HEK293 (cell line): ENCODE results near the gene EXOC1.

Experiments
- FEZF1 ChIP-seq: fragments of 450-650 bp; formaldehyde crosslinking; IDR thresholded peaks from 2 replicates; pipeline ENCODE4 v1.5.1; 2016; ENCODE audit warnings: missing biosample characterization, missing genetic modification characterization
- REST ChIP-seq: fragments of 450-650 bp; formaldehyde crosslinking; IDR thresholded peaks from 2 replicates; pipeline ENCODE4 v1.5.1; 2016; ENCODE audit warnings: missing biosample characterization, missing genetic modification characterization
- ZNF2 ChIP-seq: fragments of 450-650 bp; formaldehyde crosslinking; IDR thresholded peaks from 2 replicates; pipeline ENCODE4 v1.5.1; 2016; ENCODE audit warnings: missing biosample characterization, missing genetic modification characterization

GRCh38 chr4:55871299-55871800 is 17.9 kb downstream of the EXOC1 start:
- TF ChIP-seq REST (tag by site-specific recombination) (no peak), FEZF1 (tag by site-specific recombination) (no peak), ZNF2 (no peak)
